Measurements from ENCODE around the gene SEMA3B.

SEMA3B gene

GRCh38 chr3:50297384-50297775 is 28.4 kb downstream of the SEMA3B start:
- Histone ChIP-seq H3K4me1 (ENCODE audit: control insufficient read depth in 1 of 2, insufficient read depth in 2 of 2, low read length in 2 of 2) (peaks cover 32 to 38% of the 10 kb centered on the region in 2 donors), H3K9me3 (ENCODE audit: control insufficient read depth in 1 of 2, low read length in 2 of 2) (no peaks in the 10 kb centered on the region), H3K27ac (ENCODE audit: low read depth, low read length) (no peak overlapping the region), H3K9ac (ENCODE audit: low read depth in 1 of 2, low read length in 2 of 2) (no peak overlapping the region), H3K36me3 (ENCODE audit: control insufficient read depth in 1 of 2, insufficient read depth in 2 of 2, low read length in 2 of 2) (no peaks in the 10 kb centered on the region), H3K27me3 (ENCODE audit: control insufficient read depth in 1 of 2, insufficient read depth in 2 of 2, low read length in 2 of 2) (no peaks in the 10 kb centered on the region), H3K4me3 (ENCODE audit: low read depth in 1 of 2, low read length in 2 of 2) (no peak overlapping the region)

GRCh38 chr3:50297896-50298725 is 29.2 kb downstream of the SEMA3B start:
- Histone ChIP-seq H3K4me1 (ENCODE audit: control insufficient read depth in 1 of 2, insufficient read depth in 2 of 2, low read length in 2 of 2) (peaks cover 28 to 39% of the 10 kb centered on the region in 2 donors), H3K27me3 (ENCODE audit: control insufficient read depth in 1 of 2, insufficient read depth in 2 of 2, low read length in 2 of 2) (no peaks in the 10 kb centered on the region)

GRCh38 chr3:50298836-50299637 is 30.1 kb downstream of the SEMA3B start, which contains the start of the genes HYAL3 and NAA80:
HYAL3 (minus strand) TSS chr3:50299405; CDS start chr3:50295602, 3,803 bp downstream.
NAA80 (minus strand) TSS chr3:50299405; CDS start chr3:50297463, 1,942 bp downstream.
- Histone ChIP-seq H3K9me3 (ENCODE audit: control insufficient read depth in 1 of 2, low read length in 2 of 2) (no peaks in the 10 kb centered on the region), H3K36me3 (ENCODE audit: control insufficient read depth in 1 of 2, insufficient read depth in 2 of 2, low read length in 2 of 2) (no peaks in the 10 kb centered on the region), H3K4me3 (ENCODE audit: low read depth in 1 of 2, low read length in 2 of 2) (peak within 1 kb of the TSS; percentile 87 to 93), H3K27me3 (ENCODE audit: control insufficient read depth in 1 of 2, insufficient read depth in 2 of 2, low read length in 2 of 2) (no peaks in the 10 kb centered on the region), H3K9ac (ENCODE audit: low read depth in 1 of 2, low read length in 2 of 2) (peak within 1 kb of the TSS; percentile 89 to 97), H3K27ac (ENCODE audit: low read depth, low read length) (peak within 1 kb of the TSS; percentile 93), H3K4me1 (ENCODE audit: control insufficient read depth in 1 of 2, insufficient read depth in 2 of 2, low read length in 2 of 2) (peaks cover 31 to 39% of the 10 kb centered on the region in 2 donors)

More at GRCh38 chr3:50297896-50298725, 29.2 kb downstream of the SEMA3B start:
- Histone ChIP-seq H3K36me3 (ENCODE audit: control insufficient read depth in 1 of 2, insufficient read depth in 2 of 2, low read length in 2 of 2) (no peaks in the 10 kb centered on the region), H3K9me3 (ENCODE audit: control insufficient read depth in 1 of 2, low read length in 2 of 2) (no peaks in the 10 kb centered on the region), H3K4me3 (ENCODE audit: low read depth in 1 of 2, low read length in 2 of 2) (peak overlapping the region; percentile 87 to 93), H3K9ac (ENCODE audit: low read depth in 1 of 2, low read length in 2 of 2) (peak overlapping the region; percentile 89 to 97), H3K27ac (ENCODE audit: low read depth, low read length) (peak overlapping the region; percentile 93)

GRCh38 chr3:50299638-50299928 is 30.6 kb downstream of the SEMA3B start:
- peaks cover 31 to 39% of the 10 kb centered on the region in 2 donors for H3K4me1 ChIP-seq (ENCODE audit: control insufficient read depth in 1 of 2, insufficient read depth in 2 of 2, low read length in 2 of 2)
- no peaks in the 10 kb centered on the region for H3K36me3 ChIP-seq (ENCODE audit: control insufficient read depth in 1 of 2, insufficient read depth in 2 of 2, low read length in 2 of 2)
- H3K9me3 ChIP-seq (ENCODE audit: control insufficient read depth in 1 of 2, low read length in 2 of 2): no peaks in the 10 kb centered on the region
- peak overlapping the region; percentile 85 for H3K27ac ChIP-seq (ENCODE audit: low read depth, low read length)
- H3K9ac ChIP-seq (ENCODE audit: low read depth in 1 of 2, low read length in 2 of 2): peak overlapping the region; percentile 75 to 76
- H3K27me3 ChIP-seq (ENCODE audit: control insufficient read depth in 1 of 2, insufficient read depth in 2 of 2, low read length in 2 of 2): no peaks in the 10 kb centered on the region
- H3K4me3 ChIP-seq (ENCODE audit: low read depth in 1 of 2, low read length in 2 of 2): peak overlapping the region; percentile 62 to 74

- Histone ChIP-seq H3K9me3 (ENCODE audit: control insufficient read depth in 1 of 2, low read length in 2 of 2) (no peaks in the 10 kb centered on the region), H3K4me3 (ENCODE audit: low read depth in 1 of 2, low read length in 2 of 2) (peak overlapping the region; percentile 62 to 74), H3K9ac (ENCODE audit: low read depth in 1 of 2, low read length in 2 of 2) (peak overlapping the region; percentile 75 to 76), H3K4me1 (ENCODE audit: control insufficient read depth in 1 of 2, insufficient read depth in 2 of 2, low read length in 2 of 2) (peaks cover 31 to 39% of the 10 kb centered on the region in 2 donors), H3K27ac (ENCODE audit: low read depth, low read length) (peak overlapping the region; percentile 85), H3K36me3 (ENCODE audit: control insufficient read depth in 1 of 2, insufficient read depth in 2 of 2, low read length in 2 of 2) (no peaks in the 10 kb centered on the region), H3K27me3 (ENCODE audit: control insufficient read depth in 1 of 2, insufficient read depth in 2 of 2, low read length in 2 of 2) (no peaks in the 10 kb centered on the region)
These were observed 31.2 kb downstream of the SEMA3B start for GRCh38 chr3:50299929-50300680.

GRCh38 chr3:50300681-50301254 is 31.8 kb downstream of the SEMA3B start:
- H3K9me3 ChIP-seq (ENCODE audit: control insufficient read depth in 1 of 2, low read length in 2 of 2): no peaks in the 10 kb centered on the region
- peak overlapping the region; percentile 75 to 76 for H3K9ac ChIP-seq (ENCODE audit: low read depth in 1 of 2, low read length in 2 of 2)
- no peaks in the 10 kb centered on the region for H3K36me3 ChIP-seq (ENCODE audit: control insufficient read depth in 1 of 2, insufficient read depth in 2 of 2, low read length in 2 of 2)
- H3K4me1 ChIP-seq (ENCODE audit: control insufficient read depth in 1 of 2, insufficient read depth in 2 of 2, low read length in 2 of 2): peaks cover 31 to 39% of the 10 kb centered on the region in 2 donors
- peak overlapping the region; percentile 62 to 74 for H3K4me3 ChIP-seq (ENCODE audit: low read depth in 1 of 2, low read length in 2 of 2)
- no peaks in the 10 kb centered on the region for H3K27me3 ChIP-seq (ENCODE audit: control insufficient read depth in 1 of 2, insufficient read depth in 2 of 2, low read length in 2 of 2)
- peak overlapping the region; percentile 85 for H3K27ac ChIP-seq (ENCODE audit: low read depth, low read length)

GRCh38 chr3:50302095-50303012 is 33.4 kb downstream of the SEMA3B start:
- H3K27ac ChIP-seq (ENCODE audit: low read depth, low read length): peak overlapping the region; percentile 62
- no peaks in the 10 kb centered on the region for H3K36me3 ChIP-seq (ENCODE audit: control insufficient read depth in 1 of 2, insufficient read depth in 2 of 2, low read length in 2 of 2)
- peaks cover 31 to 38% of the 10 kb centered on the region in 2 donors for H3K4me1 ChIP-seq (ENCODE audit: control insufficient read depth in 1 of 2, insufficient read depth in 2 of 2, low read length in 2 of 2)
- H3K27me3 ChIP-seq (ENCODE audit: control insufficient read depth in 1 of 2, insufficient read depth in 2 of 2, low read length in 2 of 2): no peaks in the 10 kb centered on the region
- H3K9me3 ChIP-seq (ENCODE audit: control insufficient read depth in 1 of 2, low read length in 2 of 2): no peaks in the 10 kb centered on the region
- peak overlapping the region in 1 of 2 donors; percentile 32 for H3K9ac ChIP-seq (ENCODE audit: low read depth in 1 of 2, low read length in 2 of 2)
- H3K4me3 ChIP-seq (ENCODE audit: low read depth in 1 of 2, low read length in 2 of 2): peak overlapping the region; percentile 35 to 36

GRCh38 chr3:50303013-50303815 is 34.3 kb downstream of the SEMA3B start, which contains the start of gene HYAL1:
HYAL1 (minus strand) TSS chr3:50303574; CDS start chr3:50302956, 618 bp downstream.
- Histone ChIP-seq H3K4me3 (ENCODE audit: low read depth in 1 of 2, low read length in 2 of 2) (peak within 1 kb of the TSS; percentile 35 to 36), H3K4me1 (ENCODE audit: control insufficient read depth in 1 of 2, insufficient read depth in 2 of 2, low read length in 2 of 2) (peaks cover 25 to 34% of the 10 kb centered on the region in 2 donors), H3K36me3 (ENCODE audit: control insufficient read depth in 1 of 2, insufficient read depth in 2 of 2, low read length in 2 of 2) (no peaks in the 10 kb centered on the region), H3K9ac (ENCODE audit: low read depth in 1 of 2, low read length in 2 of 2) (peak within 1 kb of the TSS; percentile 18 to 32), H3K27ac (ENCODE audit: low read depth, low read length) (peak within 1 kb of the TSS; percentile 62), H3K9me3 (ENCODE audit: control insufficient read depth in 1 of 2, low read length in 2 of 2) (no peaks in the 10 kb centered on the region), H3K27me3 (ENCODE audit: control insufficient read depth in 1 of 2, insufficient read depth in 2 of 2, low read length in 2 of 2) (no peaks in the 10 kb centered on the region)

Data from duodenal mucosa (tissue), 2 donors.